WTC11 (cell line): ENCODE data around the gene SULT2A1. TPM values are rescaled to one million over a fixed set of nuclear protein-coding genes. Genes with fewer than 3 reads are reported as not detected.

ENCODE experiments used
- ATAC-seq: fragments of 200-7000 bp; cut with Tn5 transposase; 2 replicates; pipeline ENCODE4 v1.10.0; 2021; ENCODE audit warnings: mild to moderate bottlenecking, moderate library complexity
- CTCF ChIA-PET: fragments of 300-600 bp; sonication (Branson Sonifier 250); formaldehyde crosslinking; loops from one replicate; lab custom pipeline; 2021; ENCODE audit warnings: antibody characterized with exemption; lab: Charles Lee
- POLR2A ChIA-PET: fragments of 350-600 bp; sonication (Branson Sonifier 250); formaldehyde crosslinking; loops from one replicate; lab custom pipeline; 2021; ENCODE audit warnings: antibody characterized with exemption; lab: Charles Lee
- DNase-seq: peaks from one replicate; pipeline ENCODE4 v3.0.0; 2021; ENCODE audit warnings: low spot score
- H3K27ac Mint-ChIP-seq: 2 replicates; pipeline ENCODE4 v1.8.0; 2021; ENCODE audit warnings: mixed read lengths
- H3K27me3 Mint-ChIP-seq: 2 replicates; pipeline ENCODE4 v1.8.0; 2021; ENCODE audit warnings: low read depth, mild to moderate bottlenecking, moderate library complexity, mixed read lengths
- H3K36me3 Mint-ChIP-seq: 2 replicates; pipeline ENCODE4 v1.8.0; 2021; ENCODE audit warnings: mixed read lengths
- H3K4me1 Mint-ChIP-seq: 2 replicates; pipeline ENCODE4 v1.8.0; 2022; ENCODE audit warnings: mixed read lengths
- H3K4me3 Mint-ChIP-seq: 2 replicates; pipeline ENCODE4 v1.8.0; 2021; ENCODE audit warnings: mild to moderate bottlenecking, moderate library complexity, mixed read lengths
- H3K9me3 Mint-ChIP-seq: 2 replicates; pipeline ENCODE4 v1.8.0; 2021; ENCODE audit warnings: mixed read lengths
- NFATC4 ChIP-seq: fragments of 250-450 bp; sonication (Bioruptor Pico); IDR thresholded peaks from 2 replicates; pipeline ENCODE4 v1.9.0; 2021; ENCODE audit warnings: mild to moderate bottlenecking
- NR2C2 ChIP-seq: sonication (generic); formaldehyde crosslinking; IDR thresholded peaks from 2 replicates; pipeline ENCODE4 v1.8.0; 2022; ENCODE audit warnings: mild to moderate bottlenecking, missing genetic modification reagents
- RELA ChIP-seq: sonication (generic); formaldehyde crosslinking; IDR thresholded peaks from 2 replicates; pipeline ENCODE4 v1.8.1; 2022; ENCODE audit warnings: missing genetic modification reagents, mild to moderate bottlenecking, borderline replicate concordance
- SMAD4 ChIP-seq: sonication (generic); formaldehyde crosslinking; IDR thresholded peaks from 2 replicates; pipeline ENCODE4 v1.8.0; 2022; ENCODE audit warnings: mild to moderate bottlenecking, missing genetic modification reagents
- SP1 ChIP-seq: sonication (generic); formaldehyde crosslinking; conservative IDR thresholded peaks from 2 replicates; pipeline ENCODE4 v1.8.1; 2022; ENCODE audit warnings: missing genetic modification reagents
- TEAD1 ChIP-seq: sonication (generic); formaldehyde crosslinking; IDR thresholded peaks from 2 replicates; pipeline ENCODE4 v1.8.0; 2022; ENCODE audit warnings: mild to moderate bottlenecking, missing genetic modification reagents
- ZBTB21 ChIP-seq: sonication (generic); formaldehyde crosslinking; IDR thresholded peaks from 2 replicates; pipeline ENCODE4 v1.8.1; 2023; ENCODE audit warnings: mild to moderate bottlenecking, missing genetic modification reagents, borderline replicate concordance
- ZNF121 ChIP-seq: sonication (generic); formaldehyde crosslinking; IDR thresholded peaks from 2 replicates; pipeline ENCODE4 v1.8.0; 2023; ENCODE audit warnings: missing genetic modification reagents
- total RNA-seq: library from RNA; stranded (reverse); gene quantifications from 3 replicates; pipeline ENCODE4 v1.2.3, GENCODE V29; 2021
- TF ChIP-seq, protein P1 (sequence below): sonication (generic); formaldehyde crosslinking; IDR thresholded peaks from 2 replicates; pipeline ENCODE4 v1.8.1; 2023; ENCODE audit warnings: mild to moderate bottlenecking, missing genetic modification reagents, borderline replicate concordance
- TF ChIP-seq, protein P2 (sequence below): sonication (generic); formaldehyde crosslinking; IDR thresholded peaks from 2 replicates; pipeline ENCODE4 v1.8.1; 2023; ENCODE audit warnings: mild to moderate bottlenecking, missing genetic modification reagents
- TF ChIP-seq, protein P3 (sequence below): fragments of 200-600 bp; IDR thresholded peaks from 2 replicates; pipeline ENCODE4 v1.8.0; 2022; ENCODE audit warnings: antibody characterized with exemption
- TF ChIP-seq, protein P4 (sequence below): sonication (generic); formaldehyde crosslinking; IDR thresholded peaks from 2 replicates; pipeline ENCODE4 v1.8.1; 2022; ENCODE audit warnings: mild to moderate bottlenecking, moderate library complexity, missing genetic modification reagents
- TF ChIP-seq, protein P5 (sequence below): sonication (generic); formaldehyde crosslinking; IDR thresholded peaks from 2 replicates; pipeline ENCODE4 v1.8.0; 2022; ENCODE audit warnings: mild to moderate bottlenecking, missing genetic modification reagents

Gene SULT2A1
- total RNA-seq, 1 experiment from 2014 or later: 0.31 TPM

DNA sequence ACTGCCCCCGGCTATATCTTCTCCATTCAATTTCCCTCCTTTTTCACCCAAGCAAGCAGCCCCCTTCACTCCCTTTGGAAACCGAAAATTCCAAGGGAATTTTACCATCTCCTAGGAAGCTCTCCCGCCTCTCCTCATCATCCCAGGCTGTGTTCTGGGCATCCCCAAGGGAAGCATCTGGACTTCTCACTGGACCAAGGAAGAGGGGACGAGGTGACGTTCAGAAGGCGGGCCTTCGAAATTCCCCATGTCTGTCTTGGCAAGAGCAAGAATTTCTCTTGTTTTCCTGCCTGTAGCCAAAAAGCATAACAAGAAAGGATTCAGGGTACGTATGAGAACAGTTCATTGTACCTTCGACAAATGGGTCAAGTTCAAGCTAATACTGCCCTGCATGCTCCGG is 20.9 kb downstream of the SULT2A1 start (continued):
- TF ChIP-seq, protein P1, sequence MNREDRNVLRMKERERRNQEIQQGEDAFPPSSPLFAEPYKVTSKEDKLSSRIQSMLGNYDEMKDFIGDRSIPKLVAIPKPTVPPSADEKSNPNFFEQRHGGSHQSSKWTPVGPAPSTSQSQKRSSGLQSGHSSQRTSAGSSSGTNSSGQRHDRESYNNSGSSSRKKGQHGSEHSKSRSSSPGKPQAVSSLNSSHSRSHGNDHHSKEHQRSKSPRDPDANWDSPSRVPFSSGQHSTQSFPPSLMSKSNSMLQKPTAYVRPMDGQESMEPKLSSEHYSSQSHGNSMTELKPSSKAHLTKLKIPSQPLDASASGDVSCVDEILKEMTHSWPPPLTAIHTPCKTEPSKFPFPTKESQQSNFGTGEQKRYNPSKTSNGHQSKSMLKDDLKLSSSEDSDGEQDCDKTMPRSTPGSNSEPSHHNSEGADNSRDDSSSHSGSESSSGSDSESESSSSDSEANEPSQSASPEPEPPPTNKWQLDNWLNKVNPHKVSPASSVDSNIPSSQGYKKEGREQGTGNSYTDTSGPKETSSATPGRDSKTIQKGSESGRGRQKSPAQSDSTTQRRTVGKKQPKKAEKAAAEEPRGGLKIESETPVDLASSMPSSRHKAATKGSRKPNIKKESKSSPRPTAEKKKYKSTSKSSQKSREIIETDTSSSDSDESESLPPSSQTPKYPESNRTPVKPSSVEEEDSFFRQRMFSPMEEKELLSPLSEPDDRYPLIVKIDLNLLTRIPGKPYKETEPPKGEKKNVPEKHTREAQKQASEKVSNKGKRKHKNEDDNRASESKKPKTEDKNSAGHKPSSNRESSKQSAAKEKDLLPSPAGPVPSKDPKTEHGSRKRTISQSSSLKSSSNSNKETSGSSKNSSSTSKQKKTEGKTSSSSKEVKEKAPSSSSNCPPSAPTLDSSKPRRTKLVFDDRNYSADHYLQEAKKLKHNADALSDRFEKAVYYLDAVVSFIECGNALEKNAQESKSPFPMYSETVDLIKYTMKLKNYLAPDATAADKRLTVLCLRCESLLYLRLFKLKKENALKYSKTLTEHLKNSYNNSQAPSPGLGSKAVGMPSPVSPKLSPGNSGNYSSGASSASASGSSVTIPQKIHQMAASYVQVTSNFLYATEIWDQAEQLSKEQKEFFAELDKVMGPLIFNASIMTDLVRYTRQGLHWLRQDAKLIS (CRISPR knock-in tag): no peak

DNA sequence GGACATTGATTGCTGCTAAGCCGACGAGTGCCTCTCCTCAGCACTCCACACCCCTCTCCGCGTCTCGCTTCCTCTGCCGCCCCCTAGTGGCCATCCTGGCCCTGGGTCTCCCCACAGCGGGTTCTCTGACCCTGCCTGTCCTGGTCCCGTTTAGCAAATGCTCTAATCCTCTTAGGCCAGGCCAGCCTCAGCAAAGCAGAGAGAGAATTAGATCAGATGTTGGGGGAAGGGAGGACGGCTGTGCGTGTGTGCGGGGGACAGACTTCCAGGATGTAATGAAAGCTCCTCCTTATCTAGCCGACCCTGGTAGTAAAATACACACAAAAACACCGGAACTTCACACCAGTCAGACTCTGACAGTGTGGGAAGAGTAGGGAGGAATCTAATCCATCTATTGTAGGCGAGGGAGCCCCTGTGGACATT is 22.6 kb downstream of the SULT2A1 start:
- Mint-ChIP-seq H3K9me3 (peaks cover 6% of the 10 kb centered on the region; the same call in 1 of the 2 replicates), H3K27me3 (no peaks in the 10 kb centered on the region), H3K36me3 (no peaks in the 10 kb centered on the region), H3K4me1 (peaks cover 21% of the 10 kb centered on the region), H3K27ac (peak overlapping the region; percentile 80; the same call in 1 of the 2 replicates), H3K4me3 (peak overlapping the region; percentile 45)
- CTCF ChIA-PET: interaction anchor here (0.8 to 3.5 kb wide), 8 partner anchors 10 to 98 kb away, joined by 3 to 54 read pairs (median 4); no protein-coding TSS in a partner anchor
- DNase-seq (peak; percentile 98), ATAC-seq (peak; percentile 93)
- POLR2A ChIA-PET: no interaction called here
- TF ChIP-seq, protein P2, sequence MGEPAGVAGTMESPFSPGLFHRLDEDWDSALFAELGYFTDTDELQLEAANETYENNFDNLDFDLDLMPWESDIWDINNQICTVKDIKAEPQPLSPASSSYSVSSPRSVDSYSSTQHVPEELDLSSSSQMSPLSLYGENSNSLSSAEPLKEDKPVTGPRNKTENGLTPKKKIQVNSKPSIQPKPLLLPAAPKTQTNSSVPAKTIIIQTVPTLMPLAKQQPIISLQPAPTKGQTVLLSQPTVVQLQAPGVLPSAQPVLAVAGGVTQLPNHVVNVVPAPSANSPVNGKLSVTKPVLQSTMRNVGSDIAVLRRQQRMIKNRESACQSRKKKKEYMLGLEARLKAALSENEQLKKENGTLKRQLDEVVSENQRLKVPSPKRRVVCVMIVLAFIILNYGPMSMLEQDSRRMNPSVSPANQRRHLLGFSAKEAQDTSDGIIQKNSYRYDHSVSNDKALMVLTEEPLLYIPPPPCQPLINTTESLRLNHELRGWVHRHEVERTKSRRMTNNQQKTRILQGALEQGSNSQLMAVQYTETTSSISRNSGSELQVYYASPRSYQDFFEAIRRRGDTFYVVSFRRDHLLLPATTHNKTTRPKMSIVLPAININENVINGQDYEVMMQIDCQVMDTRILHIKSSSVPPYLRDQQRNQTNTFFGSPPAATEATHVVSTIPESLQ: no peak
- TF ChIP-seq, protein P3, sequence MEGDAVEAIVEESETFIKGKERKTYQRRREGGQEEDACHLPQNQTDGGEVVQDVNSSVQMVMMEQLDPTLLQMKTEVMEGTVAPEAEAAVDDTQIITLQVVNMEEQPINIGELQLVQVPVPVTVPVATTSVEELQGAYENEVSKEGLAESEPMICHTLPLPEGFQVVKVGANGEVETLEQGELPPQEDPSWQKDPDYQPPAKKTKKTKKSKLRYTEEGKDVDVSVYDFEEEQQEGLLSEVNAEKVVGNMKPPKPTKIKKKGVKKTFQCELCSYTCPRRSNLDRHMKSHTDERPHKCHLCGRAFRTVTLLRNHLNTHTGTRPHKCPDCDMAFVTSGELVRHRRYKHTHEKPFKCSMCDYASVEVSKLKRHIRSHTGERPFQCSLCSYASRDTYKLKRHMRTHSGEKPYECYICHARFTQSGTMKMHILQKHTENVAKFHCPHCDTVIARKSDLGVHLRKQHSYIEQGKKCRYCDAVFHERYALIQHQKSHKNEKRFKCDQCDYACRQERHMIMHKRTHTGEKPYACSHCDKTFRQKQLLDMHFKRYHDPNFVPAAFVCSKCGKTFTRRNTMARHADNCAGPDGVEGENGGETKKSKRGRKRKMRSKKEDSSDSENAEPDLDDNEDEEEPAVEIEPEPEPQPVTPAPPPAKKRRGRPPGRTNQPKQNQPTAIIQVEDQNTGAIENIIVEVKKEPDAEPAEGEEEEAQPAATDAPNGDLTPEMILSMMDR: peak; percentile 97
- TF ChIP-seq SP1 (CRISPR knock-in tag) (peak; percentile 37; the same call in 1 of the 2 replicates), NR2C2 (CRISPR knock-in tag) (no peak), NFATC4 (CRISPR knock-in tag) (no peak), ZNF121 (CRISPR knock-in tag) (peak; percentile 29; the same call in 1 of the 2 replicates), RELA (CRISPR knock-in tag) (no peak)
- TF ChIP-seq, protein P4, sequence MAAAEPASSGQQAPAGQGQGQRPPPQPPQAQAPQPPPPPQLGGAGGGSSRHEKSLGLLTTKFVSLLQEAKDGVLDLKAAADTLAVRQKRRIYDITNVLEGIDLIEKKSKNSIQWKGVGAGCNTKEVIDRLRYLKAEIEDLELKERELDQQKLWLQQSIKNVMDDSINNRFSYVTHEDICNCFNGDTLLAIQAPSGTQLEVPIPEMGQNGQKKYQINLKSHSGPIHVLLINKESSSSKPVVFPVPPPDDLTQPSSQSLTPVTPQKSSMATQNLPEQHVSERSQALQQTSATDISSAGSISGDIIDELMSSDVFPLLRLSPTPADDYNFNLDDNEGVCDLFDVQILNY (CRISPR knock-in tag): no peak
- TF ChIP-seq, protein P5, sequence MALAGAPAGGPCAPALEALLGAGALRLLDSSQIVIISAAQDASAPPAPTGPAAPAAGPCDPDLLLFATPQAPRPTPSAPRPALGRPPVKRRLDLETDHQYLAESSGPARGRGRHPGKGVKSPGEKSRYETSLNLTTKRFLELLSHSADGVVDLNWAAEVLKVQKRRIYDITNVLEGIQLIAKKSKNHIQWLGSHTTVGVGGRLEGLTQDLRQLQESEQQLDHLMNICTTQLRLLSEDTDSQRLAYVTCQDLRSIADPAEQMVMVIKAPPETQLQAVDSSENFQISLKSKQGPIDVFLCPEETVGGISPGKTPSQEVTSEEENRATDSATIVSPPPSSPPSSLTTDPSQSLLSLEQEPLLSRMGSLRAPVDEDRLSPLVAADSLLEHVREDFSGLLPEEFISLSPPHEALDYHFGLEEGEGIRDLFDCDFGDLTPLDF: no peak

DNA sequence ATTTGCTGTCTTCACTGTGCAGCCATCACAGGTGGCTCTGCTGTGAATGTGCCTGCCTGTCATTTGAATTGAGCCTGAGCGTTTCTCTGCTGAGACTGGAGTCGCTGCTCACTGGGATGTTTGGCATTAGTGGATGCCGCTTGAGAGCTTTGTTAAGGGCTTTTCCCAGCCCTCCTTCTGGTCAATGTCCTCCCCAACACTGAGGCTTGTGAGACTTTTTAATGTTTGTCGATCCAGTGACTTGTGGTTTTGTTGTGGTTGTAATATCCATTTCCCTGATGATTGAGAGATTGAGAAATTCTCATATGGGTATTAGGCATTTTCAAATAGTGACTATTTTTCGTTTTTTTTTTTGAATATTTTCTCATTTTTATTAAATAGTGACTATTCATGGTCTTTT is 24.5 kb downstream of the SULT2A1 start:
- Mint-ChIP-seq H3K4me3 (no peak overlapping the region), H3K36me3 (no peaks in the 10 kb centered on the region), H3K27me3 (no peaks in the 10 kb centered on the region), H3K27ac (no peak overlapping the region), H3K9me3 (peaks cover 6% of the 10 kb centered on the region; the same call in 1 of the 2 replicates), H3K4me1 (peaks cover 21% of the 10 kb centered on the region)
- DNase-seq: no peak
- ATAC-seq: no peak
- TF ChIP-seq SMAD4 (CRISPR knock-in tag) (no peak), ZBTB21 (CRISPR knock-in tag) (no peak), TEAD1 (CRISPR knock-in tag) (no peak)
- TF ChIP-seq, protein P1 (CRISPR knock-in tag): no peak
- ChIA-PET CTCF (no interaction called here), POLR2A (no interaction called here)
